Measurements from ENCODE around the gene MIOX.
"Not testable (repeated sequence)": the region's sequence is repeated elsewhere in the genome, so short reads cannot be mapped to it uniquely, and the experiment has no call there.

MIOX gene

GRCh38 chr22:50529897-50530579 is 43.4 kb downstream of the MIOX start, which contains the start of gene TYMP:
Gene TYMP (minus strand): TSS chr22:50530012. CDS start chr22:50529709, 303 bp downstream.
- DNase-seq (ENCODE audit: low spot score) = no peak

- DNase-seq (ENCODE audit: low spot score) = no peak
Measured at GRCh38 chr22:50530580-50530876, 43.9 kb downstream of the MIOX start.

- DNase-seq (ENCODE audit: low spot score) = no peak
Measured at GRCh38 chr22:50530877-50531545, 44.4 kb downstream of the MIOX start.

GRCh38 chr22:50531546-50531961 is 44.9 kb downstream of the MIOX start:
- no peak for DNase-seq (ENCODE audit: low spot score)

- no peak for DNase-seq (ENCODE audit: low spot score)
Measured at GRCh38 chr22:50531962-50532674, 45.5 kb downstream of the MIOX start.

GRCh38 chr22:50532824-50533796 is 46.5 kb downstream of the MIOX start:
- no peak for DNase-seq (ENCODE audit: low spot score)

GRCh38 chr22:50533856-50534711 is 47.4 kb downstream of the MIOX start:
- DNase-seq (ENCODE audit: low spot score) = not testable (repeated sequence)

GRCh38 chr22:50535113-50535512 is 48.5 kb downstream of the MIOX start:
- no peak for DNase-seq (ENCODE audit: low spot score)

GRCh38 chr22:50536226-50536625 is 49.6 kb downstream of the MIOX start:
- no peak for DNase-seq (ENCODE audit: low spot score)

GRCh38 chr22:50537765-50538164 is 51.1 kb downstream of the MIOX start:
- DNase-seq (ENCODE audit: low spot score) = no peak
